GM19452 (cell line): Measurements from ENCODE around the gene UBA6.
"Not testable (repeated sequence)": the region's sequence is repeated elsewhere in the genome, so short reads cannot be mapped to it uniquely, and the experiment has no call there.

Source experiments
- ATAC-seq: cut with Tn5 transposase; IDR thresholded peaks from one replicate; pipeline ENCODE4 v1.9.1; 2021; ENCODE audit not compliant: unreplicated experiment

Gene UBA6

GRCh38 chr4:67700738-67701516 is at the start of gene UBA6:
TSS of gene UBA6 (minus strand) at chr4:67701155. CDS start at chr4:67701119, 36 bp downstream.
- peak; percentile 98 for ATAC-seq

- no peak for ATAC-seq
These were observed 49.7 kb upstream of the UBA6 start for GRCh38 chr4:67750691-67751090.

- no peak for ATAC-seq
These were observed 48.3 kb upstream of the UBA6 start for GRCh38 chr4:67749286-67749685.

GRCh38 chr4:67746797-67747495 is 46.0 kb upstream of the UBA6 start:
- no peak for ATAC-seq

GRCh38 chr4:67744561-67745283 is 43.8 kb upstream of the UBA6 start:
- ATAC-seq = no peak

- ATAC-seq = no peak
These were observed 42.2 kb upstream of the UBA6 start for GRCh38 chr4:67743194-67743593.

GRCh38 chr4:67736262-67736661 is 35.3 kb upstream of the UBA6 start:
- no peak for ATAC-seq

GRCh38 chr4:67735325-67735724 is 34.4 kb upstream of the UBA6 start:
- ATAC-seq = no peak

- not testable (repeated sequence) for ATAC-seq
These were observed 29.6 kb upstream of the UBA6 start for GRCh38 chr4:67730511-67730910.

GRCh38 chr4:67727124-67727850 is 26.3 kb upstream of the UBA6 start:
- ATAC-seq = no peak

- ATAC-seq = no peak
These were observed 25.0 kb upstream of the UBA6 start for GRCh38 chr4:67725981-67726380.

GRCh38 chr4:67725132-67725531 is 24.2 kb upstream of the UBA6 start:
- ATAC-seq = no peak

- no peak for ATAC-seq
These were observed 23.0 kb upstream of the UBA6 start for GRCh38 chr4:67723949-67724348.

GRCh38 chr4:67723341-67723740 is 22.4 kb upstream of the UBA6 start:
- no peak for ATAC-seq

GRCh38 chr4:67721770-67722597 is 21.0 kb upstream of the UBA6 start:
- ATAC-seq = no peak

- no peak for ATAC-seq
These were observed 20.4 kb upstream of the UBA6 start for GRCh38 chr4:67721315-67721769.

GRCh38 chr4:67719953-67720617 is 19.1 kb upstream of the UBA6 start:
- no peak for ATAC-seq

GRCh38 chr4:67718848-67719247 is 17.9 kb upstream of the UBA6 start:
- ATAC-seq = no peak

GRCh38 chr4:67717586-67717985 is 16.6 kb upstream of the UBA6 start:
- ATAC-seq = no peak

GRCh38 chr4:67714955-67715354 is 14.0 kb upstream of the UBA6 start:
- no peak for ATAC-seq
